Peyer's patch (tissue), 4 donors: ENCODE results near the gene IMMP1L.

Source experiments
- POLR2A ChIP-seq, 2 donors: fragments of 450-650 bp; IDR thresholded peaks; one replicate each; pipeline ENCODE4 v1.5.1; 2017; ENCODE audit warnings: antibody characterized with exemption in 2 of 2, mild to moderate bottlenecking in 2 of 2, moderate library complexity in 2 of 2
- TF ChIP-seq, protein P1 (sequence below), 6 experiments: fragments of 450-650 bp in 4 of 6; fragments of 200-600 bp in 2 of 6; sonication (generic) in 1 of 6; IDR thresholded peaks; one replicate each; pipeline ENCODE4 v1.5.1; 2017 to 2019; ENCODE audit warnings: antibody characterized with exemption in 6 of 6, mild to moderate bottlenecking in 3 of 6, moderate library complexity in 1 of 6

DNA sequence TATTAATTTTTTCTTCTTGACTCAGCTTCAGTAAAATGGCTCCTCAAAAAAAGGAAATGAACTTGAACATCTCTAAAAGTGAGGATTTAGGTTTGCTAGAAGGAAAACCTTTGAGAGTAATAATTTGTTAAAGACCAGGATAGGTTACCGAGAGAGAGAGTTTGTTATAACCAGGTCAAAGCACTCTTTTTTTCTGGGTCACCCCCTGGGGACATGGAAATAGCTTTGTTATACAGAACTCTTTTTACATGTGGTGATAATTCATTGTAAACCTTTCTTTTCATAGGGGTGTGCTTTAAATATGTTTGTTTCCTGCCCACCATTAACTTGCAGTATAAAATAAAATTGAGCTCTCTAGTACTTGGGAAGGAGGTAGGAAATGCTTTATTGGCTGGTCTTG, 92.1 kb downstream of the IMMP1L start:
- TF ChIP-seq, protein P1, sequence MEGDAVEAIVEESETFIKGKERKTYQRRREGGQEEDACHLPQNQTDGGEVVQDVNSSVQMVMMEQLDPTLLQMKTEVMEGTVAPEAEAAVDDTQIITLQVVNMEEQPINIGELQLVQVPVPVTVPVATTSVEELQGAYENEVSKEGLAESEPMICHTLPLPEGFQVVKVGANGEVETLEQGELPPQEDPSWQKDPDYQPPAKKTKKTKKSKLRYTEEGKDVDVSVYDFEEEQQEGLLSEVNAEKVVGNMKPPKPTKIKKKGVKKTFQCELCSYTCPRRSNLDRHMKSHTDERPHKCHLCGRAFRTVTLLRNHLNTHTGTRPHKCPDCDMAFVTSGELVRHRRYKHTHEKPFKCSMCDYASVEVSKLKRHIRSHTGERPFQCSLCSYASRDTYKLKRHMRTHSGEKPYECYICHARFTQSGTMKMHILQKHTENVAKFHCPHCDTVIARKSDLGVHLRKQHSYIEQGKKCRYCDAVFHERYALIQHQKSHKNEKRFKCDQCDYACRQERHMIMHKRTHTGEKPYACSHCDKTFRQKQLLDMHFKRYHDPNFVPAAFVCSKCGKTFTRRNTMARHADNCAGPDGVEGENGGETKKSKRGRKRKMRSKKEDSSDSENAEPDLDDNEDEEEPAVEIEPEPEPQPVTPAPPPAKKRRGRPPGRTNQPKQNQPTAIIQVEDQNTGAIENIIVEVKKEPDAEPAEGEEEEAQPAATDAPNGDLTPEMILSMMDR (IDR thresholded peaks at IDR 0.05): no peak
- no peak for TF ChIP-seq POLR2A (IDR thresholded peaks at IDR 0.05)
